Measurements from ENCODE around the gene LIMK2.
"Not testable (repeated sequence)": the region's sequence is repeated elsewhere in the genome, so short reads cannot be mapped to it uniquely, and the experiment has no call there.

The LIMK2 gene

GRCh38 chr22:31211862-31212730, at the start of gene LIMK2:
TSS of gene LIMK2 (plus strand) at chr22:31212298. CDS start at chr22:31212409, 111 bp downstream.
- peak; percentile 98 for DNase-seq

DNA sequence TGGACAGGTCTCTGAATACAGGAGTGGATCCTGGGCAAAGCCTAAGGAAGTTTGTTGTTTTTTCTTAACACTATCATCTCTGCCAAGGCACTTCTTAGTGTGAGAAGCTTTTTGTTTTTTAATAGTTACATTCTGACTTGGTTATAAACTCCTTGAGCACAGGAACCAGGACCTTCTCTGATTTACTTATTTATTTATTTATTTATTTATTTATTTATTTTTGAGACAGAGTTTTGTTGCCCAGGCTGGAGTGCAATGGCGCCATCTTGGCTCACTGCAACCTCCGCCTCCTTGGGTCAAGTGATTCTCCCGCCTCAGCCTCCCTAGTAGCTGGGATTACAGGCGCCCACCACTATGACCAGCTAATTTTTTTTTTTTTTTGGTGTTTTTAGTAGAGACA, 41.1 kb upstream of the LIMK2 start:
- no peak for DNase-seq

- not testable (repeated sequence) for DNase-seq
Measured at GRCh38 chr22:31171734-31172133, 40.4 kb upstream of the LIMK2 start.

GRCh38 chr22:31173386-31174145, 38.5 kb upstream of the LIMK2 start:
- DNase-seq = no peak

- DNase-seq = no peak
Measured at GRCh38 chr22:31176923-31177322, 35.2 kb upstream of the LIMK2 start.

DNA sequence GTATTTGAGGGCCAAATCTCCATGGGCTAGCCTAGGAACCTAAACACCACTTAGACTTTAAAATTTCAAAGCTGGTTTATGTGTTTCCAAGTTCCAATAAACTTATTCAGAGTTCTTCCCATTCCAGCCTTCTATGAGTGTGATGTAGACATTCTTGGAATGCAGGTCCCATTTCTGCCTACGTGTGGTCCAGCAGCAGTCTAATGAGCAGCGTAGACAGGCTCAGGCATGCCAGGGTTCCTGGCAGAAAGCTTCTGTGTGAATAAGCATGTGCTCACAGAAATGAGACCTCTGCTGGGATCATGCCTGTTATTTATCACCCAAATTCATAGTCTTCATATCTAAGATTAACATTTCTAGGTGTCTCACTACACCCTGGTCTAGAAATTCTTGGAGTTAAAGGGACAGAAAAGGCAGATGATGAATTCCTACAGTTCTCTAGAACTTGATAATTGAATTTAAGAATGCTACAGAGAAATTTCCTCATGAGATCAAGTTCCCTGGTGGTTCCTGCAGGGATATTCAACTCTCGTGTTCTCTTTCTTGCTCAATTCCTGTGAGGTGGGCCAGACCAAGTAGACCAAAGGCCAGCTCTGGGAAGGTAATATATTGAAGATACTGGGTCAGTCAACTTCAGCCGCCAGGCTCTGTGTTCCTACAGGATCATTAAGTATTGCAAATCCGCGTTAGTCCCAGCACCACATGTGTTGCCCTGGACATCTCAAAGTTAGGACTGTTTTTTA, 34.5 kb upstream of the LIMK2 start:
- DNase-seq = no peak

GRCh38 chr22:31178859-31179258, 33.2 kb upstream of the LIMK2 start:
- DNase-seq = no peak

DNA sequence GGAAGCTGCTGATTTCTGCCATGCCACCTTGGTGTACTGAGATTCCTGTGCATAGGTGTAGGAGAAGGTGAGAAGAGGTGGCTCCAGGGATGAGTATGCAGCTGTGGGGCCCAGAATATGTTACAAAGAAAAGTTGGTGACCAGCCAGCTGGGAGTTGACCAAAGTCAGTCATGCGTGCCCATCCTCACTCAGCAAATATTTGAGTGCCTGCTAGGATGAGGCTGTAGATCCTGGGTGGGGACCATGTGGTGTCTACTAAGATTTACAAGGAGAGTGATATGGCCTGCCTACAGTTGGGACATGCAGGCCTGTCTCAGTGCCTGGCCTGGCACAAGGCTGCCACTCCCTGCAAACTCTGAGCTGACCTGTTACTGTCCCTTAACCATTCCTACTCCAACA, 32.8 kb upstream of the LIMK2 start:
- DNase-seq = no peak

GRCh38 chr22:31184015-31184414, 28.1 kb upstream of the LIMK2 start:
- DNase-seq = no peak

DNA sequence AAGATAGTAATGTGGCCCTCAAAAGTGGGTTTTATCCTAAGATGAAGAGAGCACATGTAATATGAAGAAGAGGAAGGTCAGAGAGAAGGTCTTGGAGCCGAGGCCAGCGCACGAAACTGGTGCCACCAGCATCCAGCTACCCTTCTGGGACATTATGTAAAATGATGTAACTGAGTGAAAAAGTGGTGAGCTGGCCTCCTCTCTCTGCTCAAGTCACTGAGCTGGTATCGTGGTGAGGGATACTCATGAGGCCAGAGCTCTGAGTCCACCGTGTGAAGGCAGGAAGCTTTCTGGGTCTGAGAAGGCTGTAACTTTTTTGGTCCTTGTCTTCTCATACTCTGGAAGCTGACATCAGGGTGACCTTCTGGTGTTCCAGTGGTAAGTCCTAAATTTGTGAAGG, 27.0 kb upstream of the LIMK2 start:
- no peak for DNase-seq

- DNase-seq = no peak
Measured at GRCh38 chr22:31187627-31188026, 24.5 kb upstream of the LIMK2 start.

DNA sequence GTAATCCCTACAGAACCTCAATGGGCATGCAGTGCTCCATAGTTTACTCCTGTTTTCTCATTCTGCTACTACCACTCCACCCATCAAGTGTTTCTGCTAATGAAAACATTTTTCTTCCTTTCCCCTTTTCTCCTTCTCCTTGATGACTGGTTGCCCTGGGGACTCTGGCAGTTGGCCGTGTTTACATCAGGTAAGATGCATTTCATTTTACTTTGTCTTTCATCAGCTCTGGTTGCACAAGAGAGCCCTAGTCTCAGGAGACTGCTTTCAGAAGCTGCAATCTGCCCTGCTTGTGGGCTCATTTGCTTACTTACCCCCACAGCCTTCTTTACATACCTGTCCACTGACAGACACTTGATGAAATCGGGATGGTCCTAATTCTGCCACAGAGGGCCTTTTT, 19.6 kb upstream of the LIMK2 start:
- no peak for DNase-seq

DNA sequence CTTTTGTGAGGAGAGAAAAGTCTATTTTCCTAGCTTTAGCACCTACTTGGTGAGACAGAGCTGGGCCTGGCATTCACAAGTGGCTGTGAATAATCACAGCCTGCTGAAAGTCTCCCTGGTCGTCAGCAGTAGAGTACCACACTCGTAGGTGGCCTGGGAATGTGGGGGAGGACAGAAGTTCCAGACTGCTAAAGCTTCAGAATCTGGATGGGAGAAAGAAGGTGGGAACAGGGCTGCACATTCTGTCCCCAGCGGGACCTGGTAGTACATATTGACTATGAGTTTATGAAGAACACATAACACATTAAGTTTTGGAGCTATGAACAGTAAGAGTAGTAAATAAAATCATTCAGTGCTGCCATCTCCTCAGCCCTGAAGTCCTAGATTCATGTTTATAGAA, 19.0 kb upstream of the LIMK2 start:
- DNase-seq = no peak

DNA sequence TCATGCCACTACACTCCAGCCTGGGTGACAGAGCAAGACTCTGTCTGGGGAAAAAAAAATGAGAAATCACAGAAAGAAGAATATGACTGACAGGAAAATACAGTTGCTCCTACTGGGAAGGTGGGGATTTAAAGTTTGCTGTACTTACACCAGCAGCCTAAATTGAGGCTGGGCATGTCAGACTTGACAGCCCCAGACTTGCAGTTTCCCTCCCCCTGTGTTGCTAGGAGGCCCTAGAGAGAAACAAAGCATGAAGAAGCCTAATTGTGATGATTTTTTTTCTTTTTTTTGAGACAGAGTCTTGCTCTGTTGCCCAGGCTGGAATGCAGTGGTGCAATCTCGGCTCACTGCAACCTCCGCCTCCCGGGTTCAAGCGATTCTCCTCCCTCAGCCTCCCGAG, 17.4 kb upstream of the LIMK2 start:
- DNase-seq = not testable (repeated sequence)

DNA sequence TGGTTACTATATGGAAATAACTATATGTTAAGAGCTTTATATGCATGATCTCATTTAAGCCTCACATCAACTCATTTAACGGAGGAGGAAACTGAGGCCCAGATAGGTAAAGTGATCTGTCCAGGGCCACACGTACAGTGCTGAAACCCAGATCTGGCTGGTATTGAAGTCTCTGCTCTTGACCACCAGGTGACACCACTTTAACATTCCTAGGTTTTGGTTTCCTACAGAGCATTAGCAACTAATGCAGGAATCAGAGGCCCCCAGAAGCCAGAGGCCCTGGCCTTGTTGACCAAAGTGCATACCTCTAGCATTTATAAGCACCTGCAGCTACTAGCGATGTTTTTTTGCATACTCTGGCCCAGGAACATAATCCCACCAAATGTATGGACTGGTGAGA, 12.9 kb upstream of the LIMK2 start:
- no peak for DNase-seq

- not testable (repeated sequence) for DNase-seq
Measured at GRCh38 chr22:31204352-31204984, 7.6 kb upstream of the LIMK2 start.

GRCh38 chr22:31205059-31205458, 7.0 kb upstream of the LIMK2 start:
- not testable (repeated sequence) for DNase-seq

- DNase-seq = not testable (repeated sequence)
Measured at GRCh38 chr22:31206460-31206859, 5.6 kb upstream of the LIMK2 start.

- DNase-seq = no peak
Measured at GRCh38 chr22:31206896-31207687, 5.0 kb upstream of the LIMK2 start.

DNA sequence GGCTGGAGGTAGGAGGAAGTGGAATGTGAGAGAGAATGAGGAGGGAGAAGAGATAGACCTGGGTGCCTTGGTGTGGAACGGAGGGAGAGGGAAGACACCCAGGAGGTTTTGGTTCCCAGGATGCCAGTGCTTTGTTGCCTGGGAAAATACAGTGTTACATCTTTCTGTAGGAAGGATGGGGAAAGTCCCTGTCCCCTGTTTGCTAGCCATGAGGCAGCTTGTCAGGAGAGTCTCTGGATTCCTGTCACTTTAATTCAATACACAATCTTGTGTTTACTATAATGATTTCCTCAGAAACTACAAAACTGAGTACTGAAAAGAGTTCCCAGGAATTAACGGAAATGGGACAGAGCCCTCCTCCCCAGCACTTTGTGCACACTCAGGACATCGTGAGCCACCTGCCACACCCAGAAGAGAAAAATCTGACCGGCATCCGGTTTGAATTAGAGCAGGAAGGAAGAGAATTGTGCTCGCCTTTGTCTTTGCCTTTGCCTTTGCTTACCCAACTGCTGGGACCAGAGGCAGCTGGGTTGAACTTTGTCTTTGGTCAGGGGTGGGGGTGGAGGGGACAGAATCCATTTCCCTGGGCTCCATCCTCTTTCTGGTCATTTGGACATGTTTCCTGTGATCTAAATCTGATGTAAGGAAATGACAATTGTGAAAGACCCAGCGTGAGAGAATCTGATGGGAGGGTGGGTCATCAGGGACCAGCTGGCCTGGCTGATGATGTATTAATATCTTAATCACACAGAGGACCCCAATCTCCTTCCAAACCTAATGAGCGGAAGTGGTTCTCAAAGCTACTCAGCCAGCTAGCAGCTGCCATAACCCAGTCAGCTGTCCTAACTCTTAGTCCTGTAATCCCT, 1.3 kb upstream of the LIMK2 start:
- no peak for DNase-seq

- no peak for DNase-seq
Measured at GRCh38 chr22:31211482-31211861, 626 bp upstream of the LIMK2 start.
